Activated CD8-positive, alpha-beta memory T cell treated with anti-CD3 and anti-CD28 coated beads for 1 hour (primary cell): ENCODE data around the gene MARS2.
"Not testable (repeated sequence)": the region's sequence is repeated elsewhere in the genome, so short reads cannot be mapped to it uniquely, and the experiment has no call there.

Experiments used
- DNase-seq, 2 donors: peaks; one replicate each; pipeline ENCODE4 v3.0.0-alpha.2; 2020; ENCODE audit warnings: low read depth in 1 of 2; ENCODE audit errors: extremely low read depth in 1 of 2

MARS2 gene

GRCh38 chr2:197705912-197706838 is 1.0 kb downstream of the MARS2 start:
- DNase-seq, result no peak

GRCh38 chr2:197706839-197707207 is 1.7 kb downstream of the MARS2 start:
- no peak for DNase-seq

DNA sequence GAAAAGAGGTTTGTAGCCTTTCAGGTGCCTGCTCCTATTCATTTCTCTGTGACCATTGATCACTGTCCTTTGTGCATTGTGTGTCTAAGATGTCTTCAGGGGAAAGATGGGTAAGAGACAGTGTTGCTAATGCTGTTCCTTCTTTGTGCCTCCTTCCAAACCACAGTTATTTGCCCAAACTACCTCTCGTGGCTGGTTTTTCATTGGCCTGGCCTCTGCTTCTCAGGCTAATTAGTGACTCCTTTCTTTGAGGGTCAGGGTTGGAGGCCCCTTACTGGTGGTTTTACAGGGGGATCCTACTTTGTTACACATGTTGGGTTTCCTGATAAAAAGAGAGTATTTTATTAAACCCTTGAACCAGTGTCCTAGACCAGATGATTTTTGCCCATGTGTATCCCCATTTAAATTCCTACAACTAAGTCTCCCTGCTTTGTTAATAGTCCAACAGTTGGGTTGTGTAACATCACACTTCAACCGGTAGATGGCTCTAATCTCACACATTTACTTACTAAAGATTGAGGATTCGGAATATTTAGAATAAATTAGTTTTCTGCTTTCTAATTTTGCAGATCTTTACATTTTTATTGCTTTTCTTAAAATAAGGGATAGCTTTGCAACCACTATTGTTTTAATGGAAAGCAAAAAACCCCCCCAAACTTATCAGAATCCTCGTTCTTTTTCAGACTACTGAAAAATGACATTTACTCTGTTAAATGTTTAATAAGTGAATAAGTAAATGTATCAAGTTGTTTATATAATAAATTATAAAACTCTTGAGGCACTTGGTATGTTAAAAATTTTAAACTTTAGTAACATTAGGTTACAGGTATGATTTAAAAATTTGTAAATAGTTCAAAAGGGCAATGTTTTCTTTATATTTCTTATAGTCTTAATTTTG is 2.4 kb downstream of the MARS2 start:
- no peak for DNase-seq

DNA sequence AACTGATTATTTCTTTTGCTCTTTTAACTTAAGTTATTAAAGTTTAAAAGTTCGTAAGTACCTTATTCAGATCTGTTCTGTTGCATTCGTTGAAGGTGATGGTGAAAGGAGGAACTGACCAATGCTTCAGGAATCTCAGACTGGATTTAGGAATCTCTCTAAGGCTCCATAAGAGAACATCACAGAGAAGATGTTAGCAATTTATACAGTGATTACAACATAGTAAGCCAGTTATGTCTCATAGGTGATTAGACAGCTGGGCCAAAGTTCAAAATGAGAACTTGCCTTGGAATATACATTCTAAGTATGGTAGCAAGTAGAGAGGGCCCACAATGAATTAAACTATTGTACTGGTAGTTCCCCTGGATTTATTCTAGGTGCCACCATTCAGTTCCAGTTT is 3.2 kb downstream of the MARS2 start:
- no peak for DNase-seq

- DNase-seq, result not testable (repeated sequence)
These were observed 4.0 kb downstream of the MARS2 start for GRCh38 chr2:197709140-197709539.

- DNase-seq, result no peak
These were observed 5.4 kb downstream of the MARS2 start for GRCh38 chr2:197710424-197711042.

DNA sequence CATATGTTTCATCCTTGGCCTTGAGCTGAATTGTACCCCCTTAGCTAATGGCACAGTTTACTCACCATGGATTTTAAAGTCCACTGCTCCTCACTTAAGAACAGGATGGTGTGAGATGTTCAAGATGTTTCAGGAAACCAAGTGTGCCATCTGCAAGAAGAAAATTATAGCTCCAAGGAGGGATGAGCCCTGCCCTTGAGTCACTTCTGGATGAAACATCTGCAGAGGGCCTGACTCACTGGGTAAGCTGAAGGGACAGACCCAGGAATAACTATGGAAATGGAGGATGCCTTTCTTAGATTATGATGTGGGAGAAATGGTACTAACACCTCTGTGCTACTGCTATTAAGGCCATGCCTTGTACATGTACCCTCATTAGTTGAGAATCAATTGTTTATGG is 6.4 kb downstream of the MARS2 start:
- DNase-seq, result no peak

GRCh38 chr2:197713271-197713670 is 8.1 kb downstream of the MARS2 start:
- no peak for DNase-seq

DNA sequence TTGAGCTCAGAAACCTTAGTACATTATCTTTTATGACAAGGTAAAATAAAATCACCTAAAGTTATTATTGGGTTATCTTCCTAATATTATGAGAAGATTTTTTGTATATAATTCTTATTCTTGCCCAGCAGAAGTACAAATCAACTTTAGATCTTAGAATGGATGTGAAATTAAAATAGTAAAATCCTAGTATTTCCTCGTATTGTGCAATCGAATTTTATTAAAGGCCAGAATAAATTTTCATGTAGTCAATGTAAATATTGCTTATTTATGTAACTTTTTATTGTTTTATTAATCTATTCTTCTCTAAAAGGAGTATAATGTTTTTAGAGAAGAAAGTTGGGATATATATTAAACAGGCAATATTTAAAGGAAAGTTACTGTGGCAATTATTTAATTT is 12.7 kb downstream of the MARS2 start:
- DNase-seq, result no peak

- no peak for DNase-seq
These were observed 21.8 kb downstream of the MARS2 start for GRCh38 chr2:197727011-197727410.

GRCh38 chr2:197728555-197729544 is 23.7 kb downstream of the MARS2 start:
- DNase-seq, result not testable (repeated sequence)

GRCh38 chr2:197740200-197740599 is 35.0 kb downstream of the MARS2 start:
- DNase-seq, result no peak
